CD4-positive, alpha-beta T cell treated with Interleukin-2 at 100 ng/mL for 4 hours (primary cell): ENCODE data around the gene DUS4L.

ENCODE experiments used
- DNase-seq: peaks from one replicate; pipeline ENCODE4 v3.0.0-alpha.2; 2020; ENCODE audit warnings: low spot score

Gene DUS4L

GRCh38 chr7:107580716-107581383 is 17.1 kb downstream of the DUS4L start:
- no peak for DNase-seq

- no peak for DNase-seq
These were observed 17.7 kb downstream of the DUS4L start for GRCh38 chr7:107581387-107582013.

- DNase-seq, result no peak
These were observed 19.1 kb downstream of the DUS4L start for GRCh38 chr7:107582875-107583274.

GRCh38 chr7:107584716-107585115 is 20.9 kb downstream of the DUS4L start:
- DNase-seq, result no peak

GRCh38 chr7:107588529-107589130 is 24.9 kb downstream of the DUS4L start:
- DNase-seq, result no peak

- DNase-seq, result no peak
These were observed 27.6 kb downstream of the DUS4L start for GRCh38 chr7:107591421-107591820.

GRCh38 chr7:107592361-107593024 is 28.7 kb downstream of the DUS4L start:
- no peak for DNase-seq

- no peak for DNase-seq
These were observed 29.2 kb downstream of the DUS4L start for GRCh38 chr7:107593025-107593410.

- DNase-seq, result no peak
These were observed 31.4 kb downstream of the DUS4L start for GRCh38 chr7:107594961-107595737.

- no peak for DNase-seq
These were observed 33.3 kb downstream of the DUS4L start for GRCh38 chr7:107596881-107597581.

- no peak for DNase-seq
These were observed 33.8 kb downstream of the DUS4L start for GRCh38 chr7:107597582-107597916.

- no peak for DNase-seq
These were observed 34.2 kb downstream of the DUS4L start for GRCh38 chr7:107597953-107598352.

- no peak for DNase-seq
These were observed 35.5 kb downstream of the DUS4L start for GRCh38 chr7:107599262-107599661.

- no peak for DNase-seq
These were observed 37.0 kb downstream of the DUS4L start for GRCh38 chr7:107600816-107601215.

- DNase-seq, result no peak
These were observed 41.5 kb downstream of the DUS4L start for GRCh38 chr7:107605218-107605815.

- DNase-seq, result no peak
These were observed 42.5 kb downstream of the DUS4L start for GRCh38 chr7:107606303-107606702.

GRCh38 chr7:107609811-107610261 is 46.1 kb downstream of the DUS4L start:
- DNase-seq, result no peak

- DNase-seq, result no peak
These were observed 46.6 kb downstream of the DUS4L start for GRCh38 chr7:107610323-107610722.

- DNase-seq, result no peak
These were observed 49.7 kb downstream of the DUS4L start for GRCh38 chr7:107613439-107613838.

GRCh38 chr7:107613948-107614347 is 50.2 kb downstream of the DUS4L start:
- no peak for DNase-seq

GRCh38 chr7:107614425-107614824 is 50.7 kb downstream of the DUS4L start:
- DNase-seq, result no peak
